ENCODE data around the gene MOB3B.

DNA sequence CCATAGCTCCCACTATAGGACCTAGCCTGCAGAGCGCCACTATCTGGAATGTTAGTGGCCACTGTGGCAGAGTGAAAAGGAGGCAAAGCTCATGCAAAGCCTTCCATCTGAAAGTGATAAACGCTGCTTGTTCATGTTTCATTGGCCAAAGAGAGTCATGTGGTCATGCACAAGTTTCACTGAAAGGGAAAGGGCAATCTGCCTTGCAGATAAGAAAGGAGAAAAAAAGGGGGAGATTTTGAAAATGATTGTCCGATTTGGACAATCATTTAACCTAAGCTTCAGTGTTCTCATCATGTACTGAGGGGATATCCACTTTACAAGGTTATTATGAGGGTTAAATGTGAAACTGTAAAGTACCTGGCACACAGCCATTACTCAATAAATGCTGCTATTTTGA is 9.0 kb upstream of the MOB3B start:
- no peak for TF ChIP-seq CTCF (IDR thresholded peaks at IDR 0.05)
- TF ChIP-seq POLR2A (IDR thresholded peaks at IDR 0.05), result no peak
